OCI-LY7 (cell line): ENCODE measurements around the gene LRRK1.

Experiments
- CTCF ChIP-seq: fragments of 200-600 bp; sonication (generic); conservative IDR thresholded peaks from 2 replicates; pipeline ENCODE4 v1.5.1; 2014; ENCODE audit warnings: mild to moderate bottlenecking, antibody characterized with exemption, low read length, moderate library complexity, mixed read lengths
- EZH2phosphoT487 ChIP-seq: fragments of 200-600 bp; sonication (generic); IDR thresholded peaks from 2 replicates; pipeline ENCODE4 v1.6.1; 2018; ENCODE audit warnings: low read depth, borderline replicate concordance, mild to moderate bottlenecking, mixed run types, antibody characterized with exemption, low read length, moderate library complexity, mixed read lengths

- TF ChIP-seq CTCF: peak; percentile 98
- no peak for TF ChIP-seq EZH2phosphoT487
Observed at GRCh38 chr15:101006931-101007691, 88.0 kb downstream of the LRRK1 start.
